ENCODE results near the gene C12orf56. TPM values are rescaled to one million over a fixed set of nuclear protein-coding genes. Genes with fewer than 3 reads are reported as not detected.

Gene C12orf56
- total and polyA plus RNA-seq, 9 donors: not detected

DNA sequence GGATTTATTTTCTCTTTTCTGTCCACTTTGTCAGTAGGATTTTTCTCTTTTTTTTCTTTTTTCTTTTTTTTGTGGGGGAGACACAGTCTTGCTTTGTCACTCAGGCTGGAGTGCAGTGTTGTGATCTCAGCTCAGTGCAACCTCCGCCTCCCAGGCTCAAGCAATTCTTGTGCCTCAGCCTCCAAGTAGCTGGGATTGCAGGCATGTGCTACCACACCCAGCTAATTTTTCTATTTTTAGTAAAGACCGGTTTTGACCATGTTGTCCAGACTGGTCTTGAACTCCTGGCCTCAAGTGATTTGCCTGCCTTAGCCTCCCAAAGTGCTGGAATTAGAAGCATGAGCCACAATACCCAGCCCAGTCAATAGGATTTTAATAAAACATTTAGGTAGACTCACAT, 40.3 kb upstream of the C12orf56 start:
- Histone ChIP-seq H3K27ac (no peak overlapping the region), H3K36me3 (no peaks in the 10 kb centered on the region), H3K4me3 (no peak overlapping the region), H3K4me1 (ENCODE audit: insufficient read depth) (no peaks in the 10 kb centered on the region), H3K9me3 (no peaks in the 10 kb centered on the region), H3K27me3 (no peaks in the 10 kb centered on the region)
- TF ChIP-seq, protein P1, sequence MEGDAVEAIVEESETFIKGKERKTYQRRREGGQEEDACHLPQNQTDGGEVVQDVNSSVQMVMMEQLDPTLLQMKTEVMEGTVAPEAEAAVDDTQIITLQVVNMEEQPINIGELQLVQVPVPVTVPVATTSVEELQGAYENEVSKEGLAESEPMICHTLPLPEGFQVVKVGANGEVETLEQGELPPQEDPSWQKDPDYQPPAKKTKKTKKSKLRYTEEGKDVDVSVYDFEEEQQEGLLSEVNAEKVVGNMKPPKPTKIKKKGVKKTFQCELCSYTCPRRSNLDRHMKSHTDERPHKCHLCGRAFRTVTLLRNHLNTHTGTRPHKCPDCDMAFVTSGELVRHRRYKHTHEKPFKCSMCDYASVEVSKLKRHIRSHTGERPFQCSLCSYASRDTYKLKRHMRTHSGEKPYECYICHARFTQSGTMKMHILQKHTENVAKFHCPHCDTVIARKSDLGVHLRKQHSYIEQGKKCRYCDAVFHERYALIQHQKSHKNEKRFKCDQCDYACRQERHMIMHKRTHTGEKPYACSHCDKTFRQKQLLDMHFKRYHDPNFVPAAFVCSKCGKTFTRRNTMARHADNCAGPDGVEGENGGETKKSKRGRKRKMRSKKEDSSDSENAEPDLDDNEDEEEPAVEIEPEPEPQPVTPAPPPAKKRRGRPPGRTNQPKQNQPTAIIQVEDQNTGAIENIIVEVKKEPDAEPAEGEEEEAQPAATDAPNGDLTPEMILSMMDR (IDR thresholded peaks at IDR 0.05): no peak
- no peak for TF ChIP-seq EP300 (IDR thresholded peaks at IDR 0.05)
- TF ChIP-seq POLR2A (IDR thresholded peaks at IDR 0.05): no peak
- 61 to 80% (median 68%) methylated on average over 2 of the region's 2 CpGs for WGBS, 3 donors
- DNase-seq: no peak
- intact Hi-C loops (cut with DNase I): no loop called here

DNA sequence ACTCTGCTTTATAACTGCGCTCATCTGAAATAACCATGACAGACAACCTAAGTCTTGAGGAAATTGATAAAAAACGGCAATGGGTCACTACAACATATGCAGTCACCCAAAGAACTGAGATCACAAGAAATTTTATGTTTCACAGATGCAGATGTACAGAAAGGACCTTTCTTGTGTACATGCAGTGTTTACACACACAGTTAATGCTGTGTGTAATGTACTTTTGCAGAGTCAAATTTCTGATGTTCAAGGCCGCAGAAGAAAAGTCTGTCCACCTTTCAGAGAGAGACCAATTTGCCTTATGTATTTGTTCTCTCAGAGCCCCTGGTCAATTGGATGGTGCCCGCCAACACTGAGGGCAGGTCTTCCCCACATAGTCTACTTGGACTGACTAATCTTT, 38.4 kb upstream of the C12orf56 start:
- Histone ChIP-seq H3K36me3 (no peaks in the 10 kb centered on the region), H3K4me3 (no peak overlapping the region), H3K9me3 (no peaks in the 10 kb centered on the region), H3K27me3 (no peaks in the 10 kb centered on the region), H3K4me1 (ENCODE audit: insufficient read depth) (no peaks in the 10 kb centered on the region), H3K27ac (no peak overlapping the region)
- intact Hi-C loops (cut with DNase I): no loop called here
- 91 to 93% (median 92%) methylated on average over 4 of the region's 4 CpGs for WGBS, 3 donors
- TF ChIP-seq EP300 (IDR thresholded peaks at IDR 0.05) (no peak), POLR2A (IDR thresholded peaks at IDR 0.05) (no peak)
- TF ChIP-seq, protein P1 (IDR thresholded peaks at IDR 0.05): no peak
- no peak for DNase-seq

DNA sequence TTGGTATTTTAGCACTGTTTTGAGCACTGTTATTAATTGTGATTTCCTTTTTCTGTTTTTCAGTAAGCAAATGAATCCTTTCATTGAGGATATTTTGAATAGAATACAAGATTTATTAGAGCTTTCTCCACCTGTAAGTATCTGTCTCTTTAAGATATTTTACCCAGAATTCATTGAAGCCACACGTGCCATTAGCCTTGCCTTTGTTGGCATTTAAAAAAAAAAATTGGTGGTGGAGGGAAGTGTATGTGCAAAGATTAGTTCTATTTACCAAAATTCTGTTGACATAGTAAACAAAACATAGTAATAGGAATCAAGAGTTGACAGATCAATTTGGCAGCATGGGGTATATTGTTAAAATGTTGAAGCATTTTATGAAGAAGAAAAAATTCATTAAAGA, 37.4 kb upstream of the C12orf56 start:
- H3K9me3 ChIP-seq: no peaks in the 10 kb centered on the region
- intact Hi-C loops (cut with DNase I): no loop called here

DNA sequence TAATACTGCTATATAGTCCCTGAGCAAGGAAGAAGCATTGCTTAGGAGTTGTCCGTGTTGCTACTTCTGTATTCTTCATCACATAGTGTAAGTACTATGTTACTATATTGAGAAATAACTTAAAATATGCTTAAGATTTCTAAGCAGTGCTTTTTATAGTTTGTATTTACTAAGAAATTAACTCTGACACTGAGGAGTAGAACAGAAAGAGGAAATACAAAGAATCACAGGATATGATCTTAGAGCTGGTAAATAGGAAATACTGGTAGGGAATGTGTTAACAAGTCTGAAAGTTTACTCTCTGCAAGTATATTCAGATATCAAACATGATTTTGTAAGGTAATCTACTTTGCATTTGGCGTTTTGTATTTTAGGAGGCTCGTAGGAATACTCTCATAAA, 29.1 kb upstream of the C12orf56 start:
- no peaks in the 10 kb centered on the region for H3K27me3 ChIP-seq
- no peak for TF ChIP-seq POLR2A (IDR thresholded peaks at IDR 0.05)
- TF ChIP-seq, protein P1 (IDR thresholded peaks at IDR 0.05): no peak
- TF ChIP-seq EP300 (IDR thresholded peaks at IDR 0.05): no peak
- intact Hi-C loops (cut with DNase I): no loop called here

More for the DNA sequence above, 37.4 kb upstream of the C12orf56 start:
- H3K27me3 ChIP-seq: no peaks in the 10 kb centered on the region
- TF ChIP-seq POLR2A (IDR thresholded peaks at IDR 0.05) (no peak), EP300 (IDR thresholded peaks at IDR 0.05) (no peak)
- TF ChIP-seq, protein P1 (IDR thresholded peaks at IDR 0.05): no peak
- H3K36me3 ChIP-seq: no peaks in the 10 kb centered on the region
- no peak for DNase-seq
- H3K4me1 ChIP-seq (ENCODE audit: insufficient read depth): no peaks in the 10 kb centered on the region
- no peak overlapping the region for H3K4me3 ChIP-seq
- H3K27ac ChIP-seq: no peak overlapping the region
- 28 to 39% (median 36%) methylated on average over 1 of the region's 1 CpG for WGBS, 3 donors

DNA sequence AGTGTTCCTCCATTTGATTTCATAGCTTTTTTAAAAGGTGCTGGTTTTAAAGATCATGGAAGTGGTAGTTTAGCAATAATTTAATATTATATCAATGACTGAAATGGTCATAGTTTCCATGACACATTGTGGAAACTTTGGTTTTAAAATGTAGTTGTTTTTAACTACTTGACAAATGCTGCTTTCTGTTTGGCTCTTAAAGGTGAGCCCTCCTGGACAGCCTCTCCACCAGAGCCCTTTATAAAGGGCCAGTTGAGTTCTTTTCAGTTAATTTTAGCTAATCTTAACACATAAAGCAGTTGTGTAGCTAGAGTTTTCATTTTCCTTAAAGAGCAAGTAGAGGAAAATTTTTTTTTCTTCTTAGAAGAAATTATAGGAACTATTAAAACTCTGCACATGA, 27.7 kb upstream of the C12orf56 start:
- no peak for TF ChIP-seq POLR2A (IDR thresholded peaks at IDR 0.05)
- TF ChIP-seq, protein P1 (IDR thresholded peaks at IDR 0.05): no peak
- TF ChIP-seq EP300 (IDR thresholded peaks at IDR 0.05): no peak
- DNase-seq: no peak
- Histone ChIP-seq H3K4me3 (no peak overlapping the region), H3K9me3 (no peaks in the 10 kb centered on the region), H3K27me3 (no peaks in the 10 kb centered on the region), H3K27ac (no peak overlapping the region), H3K36me3 (no peaks in the 10 kb centered on the region), H3K4me1 (ENCODE audit: insufficient read depth) (no peaks in the 10 kb centered on the region)
- intact Hi-C loops (cut with DNase I): no loop called here

More for the DNA sequence above, 29.1 kb upstream of the C12orf56 start:
- Histone ChIP-seq H3K9me3 (no peaks in the 10 kb centered on the region), H3K4me1 (ENCODE audit: insufficient read depth) (no peaks in the 10 kb centered on the region), H3K4me3 (no peak overlapping the region), H3K36me3 (no peaks in the 10 kb centered on the region), H3K27ac (no peak overlapping the region)
- no peak for DNase-seq
- WGBS, 3 donors: 83 to 93% (median 88%) methylated on average over 3 of the region's 3 CpGs
